Lower lobe of right lung (tissue), 2 donors: ENCODE results near the gene GAL3ST2. TPM values are rescaled to one million over a fixed set of nuclear protein-coding genes. Genes with fewer than 3 reads are reported as not detected.
"Not testable (repeated sequence)": the region's sequence is repeated elsewhere in the genome, so short reads cannot be mapped to it uniquely, and the experiment has no call there.

Experiments used
- ATAC-seq, 2 donors: fragments of 200-7000 bp; cut with Tn5 transposase; one replicate each; pipeline ENCODE4 v1.9.1; 2020 to 2022; ENCODE audit warnings: mild to moderate bottlenecking in 2 of 2, moderate library complexity in 2 of 2
- DNase-seq: peaks from one replicate; pipeline ENCODE4 v3.0.0-alpha.2; 2020
- H3K27ac ChIP-seq: fragments of 200-600 bp; one replicate; pipeline ENCODE4 v1.8.0; 2022
- H3K27me3 ChIP-seq: fragments of 200-600 bp; one replicate; pipeline ENCODE4 v1.8.0; 2022; ENCODE audit warnings: low read depth
- H3K36me3 ChIP-seq: fragments of 200-600 bp; one replicate; pipeline ENCODE4 v1.8.0; 2022; ENCODE audit warnings: mild to moderate bottlenecking
- H3K4me1 ChIP-seq: fragments of 200-600 bp; one replicate; pipeline ENCODE4 v1.8.0; 2022
- H3K4me3 ChIP-seq: fragments of 200-600 bp; one replicate; pipeline ENCODE4 v1.8.0; 2022; ENCODE audit warnings: mild to moderate bottlenecking
- H3K9me3 ChIP-seq: fragments of 200-600 bp; one replicate; pipeline ENCODE4 v1.8.0; 2022
- intact Hi-C: fragments of 100-400 bp; cut with DNase I; formaldehyde crosslinking; loops from one replicate; pipeline ENCODE4 v1.11.0; 2022
- total RNA-seq: library from RNA; stranded (reverse); fragmentation: NEBNext Ultra II Directional; extraction: Animal tissue kit (Norgen Biotek cat#: 25700); gene quantifications from one replicate; pipeline ENCODE4 v1.2.1, GENCODE V29; 2021
- TF ChIP-seq, protein P1 (sequence below): fragments of 200-600 bp; IDR thresholded peaks from one replicate; pipeline ENCODE4 v1.8.0; 2022; ENCODE audit warnings: antibody characterized with exemption, mild to moderate bottlenecking
- donor health status: DM: no; HTN: yes; CAD: no; lungs with severe emphysema.

GAL3ST2 gene
- total RNA-seq, 1 donor from 2014 or later, result not detected

DNA sequence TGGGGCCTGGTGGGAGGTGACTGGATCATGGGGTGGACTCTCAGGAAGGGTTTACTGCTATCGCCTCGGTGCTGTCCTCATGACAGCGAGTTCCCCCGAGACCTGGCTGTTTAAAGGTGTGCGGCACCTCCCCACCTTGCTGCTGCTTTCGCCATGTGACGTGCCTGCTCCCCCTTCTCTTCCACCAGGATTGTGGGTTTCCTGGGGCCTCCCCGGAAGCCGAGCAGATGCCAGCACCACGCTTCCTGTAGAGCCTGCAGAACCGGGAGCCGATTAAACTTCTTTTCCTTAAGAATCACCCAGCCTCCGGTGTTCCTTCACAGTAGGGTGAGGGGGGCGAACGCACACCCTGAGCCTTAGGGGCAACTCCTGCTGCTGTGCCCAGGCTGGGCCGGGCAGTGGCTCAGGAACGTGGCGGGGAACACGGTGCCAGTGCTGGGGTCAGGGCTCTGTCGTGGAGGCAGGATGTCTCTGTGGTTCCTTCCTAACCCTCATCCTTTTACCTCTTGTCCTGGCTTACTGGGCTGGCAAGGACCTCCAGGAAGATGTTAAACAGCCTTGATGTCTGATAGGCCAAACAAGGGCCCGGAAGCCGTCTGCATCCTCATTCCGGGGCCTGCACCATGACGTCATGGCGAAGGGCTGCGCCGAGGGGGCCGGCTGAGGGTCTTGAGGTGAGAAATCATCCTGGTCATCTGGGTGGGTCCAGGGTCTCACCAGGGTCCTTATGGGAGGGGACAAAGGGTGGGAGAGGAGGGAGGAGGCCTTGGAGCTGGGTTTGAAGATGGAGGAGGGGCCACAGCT, 45.0 kb downstream of the GAL3ST2 start:
- Histone ChIP-seq H3K36me3 (no peaks in the 10 kb centered on the region), H3K4me1 (peaks cover 8% of the 10 kb centered on the region), H3K27ac (no peak overlapping the region), H3K27me3 (peaks cover 14% of the 10 kb centered on the region), H3K9me3 (no peaks in the 10 kb centered on the region), H3K4me3 (no peak overlapping the region)
- TF ChIP-seq, protein P1, sequence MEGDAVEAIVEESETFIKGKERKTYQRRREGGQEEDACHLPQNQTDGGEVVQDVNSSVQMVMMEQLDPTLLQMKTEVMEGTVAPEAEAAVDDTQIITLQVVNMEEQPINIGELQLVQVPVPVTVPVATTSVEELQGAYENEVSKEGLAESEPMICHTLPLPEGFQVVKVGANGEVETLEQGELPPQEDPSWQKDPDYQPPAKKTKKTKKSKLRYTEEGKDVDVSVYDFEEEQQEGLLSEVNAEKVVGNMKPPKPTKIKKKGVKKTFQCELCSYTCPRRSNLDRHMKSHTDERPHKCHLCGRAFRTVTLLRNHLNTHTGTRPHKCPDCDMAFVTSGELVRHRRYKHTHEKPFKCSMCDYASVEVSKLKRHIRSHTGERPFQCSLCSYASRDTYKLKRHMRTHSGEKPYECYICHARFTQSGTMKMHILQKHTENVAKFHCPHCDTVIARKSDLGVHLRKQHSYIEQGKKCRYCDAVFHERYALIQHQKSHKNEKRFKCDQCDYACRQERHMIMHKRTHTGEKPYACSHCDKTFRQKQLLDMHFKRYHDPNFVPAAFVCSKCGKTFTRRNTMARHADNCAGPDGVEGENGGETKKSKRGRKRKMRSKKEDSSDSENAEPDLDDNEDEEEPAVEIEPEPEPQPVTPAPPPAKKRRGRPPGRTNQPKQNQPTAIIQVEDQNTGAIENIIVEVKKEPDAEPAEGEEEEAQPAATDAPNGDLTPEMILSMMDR, result no peak
- DNase-seq (no peak), ATAC-seq (no peak)
- intact Hi-C loops, result no loop called here

GRCh38 chr2:241822264-241822623, 45.6 kb downstream of the GAL3ST2 start:
- H3K4me1 ChIP-seq, result peaks cover 4% of the 10 kb centered on the region
- ATAC-seq, result no peak
- H3K4me3 ChIP-seq, result no peak overlapping the region
- peaks cover 13% of the 10 kb centered on the region for H3K27me3 ChIP-seq
- intact Hi-C loops, result no loop called here
- H3K9me3 ChIP-seq, result peaks cover 2% of the 10 kb centered on the region
- DNase-seq, result no peak
- TF ChIP-seq, protein P1, result no peak
- H3K27ac ChIP-seq, result no peak overlapping the region
- H3K36me3 ChIP-seq, result no peaks in the 10 kb centered on the region

- DNase-seq, H3K9me3 ChIP-seq, ATAC-seq, H3K36me3 ChIP-seq, H3K4me1 ChIP-seq, intact Hi-C loops, H3K4me3 ChIP-seq, H3K27ac ChIP-seq: not testable (repeated sequence)
- peaks cover 13% of the 10 kb centered on the region for H3K27me3 ChIP-seq
Measured at GRCh38 chr2:241823531-241824437, 47.2 kb downstream of the GAL3ST2 start.

GRCh38 chr2:241827394-241827793, 50.8 kb downstream of the GAL3ST2 start:
- Histone ChIP-seq H3K9me3 (peaks cover 7% of the 10 kb centered on the region), H3K27ac (no peak overlapping the region), H3K27me3 (no peaks in the 10 kb centered on the region), H3K4me3 (no peak overlapping the region), H3K4me1 (no peaks in the 10 kb centered on the region), H3K36me3 (no peaks in the 10 kb centered on the region)
- TF ChIP-seq, protein P1, result no peak
- no peak for ATAC-seq
- DNase-seq, result no peak
- intact Hi-C loops, result no loop called here

DNA sequence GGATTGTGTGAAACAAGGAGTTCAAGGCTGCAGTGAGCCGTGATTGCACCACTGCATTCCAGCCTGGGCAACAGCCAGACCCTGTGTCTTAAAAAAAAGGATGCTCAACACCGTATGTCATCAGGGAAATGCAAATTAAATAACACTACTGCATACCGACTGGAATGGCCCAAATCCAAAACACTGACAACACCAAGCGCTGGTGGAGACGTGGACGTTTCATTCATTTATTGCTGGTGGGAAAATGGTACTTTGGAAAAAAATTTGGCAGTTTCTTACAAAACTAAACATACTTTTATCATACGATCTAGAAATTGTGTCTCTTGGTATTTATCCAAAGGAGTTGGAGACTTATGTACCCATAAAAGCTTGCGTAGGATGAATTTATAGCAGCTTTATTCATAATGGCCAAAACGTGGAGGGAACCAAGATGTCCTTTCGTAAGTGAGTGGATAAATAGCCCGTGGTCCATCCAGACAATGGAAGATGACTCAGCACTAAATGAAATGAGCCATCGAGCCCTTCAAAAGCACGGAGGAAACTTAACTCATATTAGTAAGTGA, 56.6 kb downstream of the GAL3ST2 start:
- no peak for ATAC-seq
- TF ChIP-seq, protein P1, result no peak
- no peak for DNase-seq
- intact Hi-C loops, result no loop called here
- no peak overlapping the region for H3K27ac ChIP-seq
- peaks cover 12% of the 10 kb centered on the region for H3K27me3 ChIP-seq
- H3K4me1 ChIP-seq, result no peaks in the 10 kb centered on the region
- no peak overlapping the region for H3K4me3 ChIP-seq
- H3K9me3 ChIP-seq, result no peaks in the 10 kb centered on the region
- H3K36me3 ChIP-seq, result no peaks in the 10 kb centered on the region

GRCh38 chr2:241833756-241834526, 57.3 kb downstream of the GAL3ST2 start:
- DNase-seq, H3K4me1 ChIP-seq, intact Hi-C loops, H3K36me3 ChIP-seq, H3K9me3 ChIP-seq, H3K27ac ChIP-seq, H3K4me3 ChIP-seq: not testable (repeated sequence)
- peak in 1 of 2 donors; percentile 11 for ATAC-seq
- peaks cover 12% of the 10 kb centered on the region for H3K27me3 ChIP-seq
